Fibroblast of upper back skin (primary cell): ENCODE data around the gene RAB5B.

Experiments used
- DNase-seq: peaks from one replicate; pipeline ENCODE4 v3.0.0-alpha.2; 2013

RAB5B gene, protein sequence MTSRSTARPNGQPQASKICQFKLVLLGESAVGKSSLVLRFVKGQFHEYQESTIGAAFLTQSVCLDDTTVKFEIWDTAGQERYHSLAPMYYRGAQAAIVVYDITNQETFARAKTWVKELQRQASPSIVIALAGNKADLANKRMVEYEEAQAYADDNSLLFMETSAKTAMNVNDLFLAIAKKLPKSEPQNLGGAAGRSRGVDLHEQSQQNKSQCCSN

DNA sequence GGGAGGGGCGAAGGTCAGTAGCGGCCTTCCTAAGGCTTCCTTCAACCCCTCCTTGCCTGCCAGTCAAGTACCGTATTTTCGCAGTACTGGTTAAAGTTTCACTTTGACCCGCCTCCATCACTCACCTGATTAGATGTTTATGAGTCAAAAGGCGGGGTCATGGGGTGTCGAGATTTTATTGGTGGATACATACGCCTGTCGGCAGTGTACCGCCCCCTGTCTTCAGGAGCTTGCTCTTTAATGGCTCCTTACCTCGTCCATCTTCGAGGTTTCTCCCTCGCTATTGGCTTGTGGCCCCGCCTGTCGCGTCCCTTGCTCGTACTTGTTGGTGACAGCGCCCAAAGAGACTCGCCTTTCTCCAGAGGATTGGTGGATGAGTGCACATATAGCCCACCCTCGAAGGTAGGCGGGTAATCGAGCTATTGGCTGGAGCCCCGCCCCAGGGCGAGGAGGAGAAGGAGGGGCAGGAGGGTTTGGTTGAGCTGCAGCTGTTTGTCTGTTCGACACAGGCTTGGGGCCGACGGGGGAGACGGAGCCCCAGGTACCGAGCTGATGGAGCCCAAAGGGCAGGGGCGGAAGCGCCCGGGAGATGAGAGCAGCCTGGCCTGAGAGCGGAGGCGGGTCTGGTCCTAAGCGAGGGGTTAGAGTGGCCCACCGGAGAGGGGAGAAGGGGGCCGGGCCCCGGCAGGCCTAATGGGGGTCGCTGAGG is at the start of gene RAB5B:
Gene RAB5B, plus strand, starts transcription at position 480 of the 709 bp plus-strand sequence. CDS start 12,883 bp downstream, outside the sequence.
- DNase-seq, result peak; percentile 100

DNA sequence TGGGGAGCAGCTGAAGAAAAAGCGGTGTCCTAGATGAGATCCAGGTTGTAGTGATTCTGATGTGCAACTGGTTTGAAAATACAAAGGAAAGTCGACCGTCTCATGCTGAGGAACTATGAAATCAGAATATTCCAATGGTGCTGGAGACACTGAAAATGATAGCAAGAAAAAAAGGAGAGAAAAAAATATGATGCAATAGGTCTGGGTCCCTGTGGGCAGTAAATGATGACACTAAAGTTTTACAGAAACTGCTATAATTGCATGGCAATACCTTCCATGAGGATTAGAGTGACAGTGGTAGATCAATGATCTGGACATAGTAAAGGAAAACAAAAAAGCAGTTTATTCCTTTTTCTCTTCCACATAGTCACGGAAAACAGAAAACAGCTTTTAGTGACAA is 48.5 kb upstream of the RAB5B start:
- no peak for DNase-seq

DNA sequence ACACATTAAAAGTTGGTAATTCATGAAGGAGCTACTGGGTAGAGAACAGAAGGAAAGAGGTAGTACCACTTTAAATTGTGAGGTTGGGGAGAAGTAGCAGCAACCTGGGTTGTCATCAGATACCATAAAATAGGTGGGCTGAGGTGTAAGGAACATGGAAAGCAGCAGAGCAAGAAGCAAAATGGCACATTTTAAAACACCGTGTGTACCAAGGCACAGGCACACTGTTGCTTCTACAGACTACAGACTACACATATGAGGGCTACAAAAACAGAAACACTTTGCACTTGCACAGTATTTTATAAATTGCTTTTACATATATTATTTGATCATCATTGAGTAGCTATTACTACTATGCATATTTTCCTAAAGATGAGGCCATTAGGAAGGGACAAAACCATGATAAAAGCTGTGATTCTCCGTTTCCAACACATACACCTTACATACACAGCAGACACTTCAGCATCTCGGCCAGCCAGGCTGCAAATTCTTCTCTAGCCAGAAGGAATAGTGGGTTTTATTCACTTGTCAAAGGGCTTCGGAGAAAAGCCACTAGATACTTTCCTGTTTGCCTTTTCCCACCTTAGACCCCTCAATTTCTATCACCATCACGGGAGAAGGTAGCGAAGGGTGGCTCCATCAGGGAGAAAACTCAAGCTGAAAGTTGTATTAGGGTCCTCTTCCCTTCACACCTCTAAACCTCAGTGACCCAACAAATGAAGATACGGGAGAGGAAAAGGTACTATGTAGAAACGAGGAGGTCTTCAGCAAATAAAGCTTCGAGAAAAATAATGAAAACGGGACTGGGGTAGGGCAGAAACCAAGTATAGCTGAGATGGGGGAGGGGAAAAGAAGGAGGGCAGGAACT is 47.8 kb upstream of the RAB5B start:
- no peak for DNase-seq

DNA sequence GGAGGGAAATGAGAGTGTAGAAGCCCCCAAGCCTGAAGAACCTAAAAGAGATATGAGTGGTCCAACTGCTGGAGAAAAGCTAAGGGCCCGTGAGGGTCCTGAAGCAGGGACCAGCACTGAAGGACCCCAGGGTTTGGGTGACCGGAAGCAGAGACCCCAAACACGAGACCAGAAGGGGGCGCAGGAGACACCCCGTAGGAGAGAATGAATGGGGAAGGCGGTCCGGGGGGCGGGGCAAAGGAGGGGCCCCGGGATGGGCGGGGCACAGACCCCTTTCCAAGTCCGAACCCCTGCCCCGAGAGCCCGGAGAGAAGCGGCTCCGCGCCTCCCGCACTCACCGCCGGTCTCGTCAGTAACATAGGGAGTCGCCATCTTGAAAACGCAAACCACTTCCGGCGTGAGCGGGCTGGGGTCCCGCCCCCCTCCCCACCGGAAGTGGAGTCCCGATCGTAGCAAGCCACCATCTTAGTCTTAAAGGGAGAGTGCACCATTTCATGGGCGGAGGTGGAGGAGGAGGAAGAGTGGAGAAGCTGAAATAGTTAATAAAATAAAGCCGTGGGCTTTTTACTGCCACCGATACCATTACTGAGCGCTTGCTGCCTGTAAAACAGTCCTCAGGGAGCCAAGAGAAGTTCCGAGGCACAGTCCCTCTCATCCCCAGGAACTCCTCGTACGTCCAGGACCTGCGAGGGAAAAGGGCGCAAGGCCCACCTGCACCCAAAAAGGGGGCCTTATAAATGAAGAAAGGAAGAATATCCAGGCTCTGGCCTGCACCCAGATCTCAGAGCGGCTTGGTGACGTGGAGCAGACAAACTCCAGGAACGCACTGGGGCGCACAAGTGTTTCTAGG is 46.9 kb upstream of the RAB5B start:
- DNase-seq, result peak; percentile 94

DNA sequence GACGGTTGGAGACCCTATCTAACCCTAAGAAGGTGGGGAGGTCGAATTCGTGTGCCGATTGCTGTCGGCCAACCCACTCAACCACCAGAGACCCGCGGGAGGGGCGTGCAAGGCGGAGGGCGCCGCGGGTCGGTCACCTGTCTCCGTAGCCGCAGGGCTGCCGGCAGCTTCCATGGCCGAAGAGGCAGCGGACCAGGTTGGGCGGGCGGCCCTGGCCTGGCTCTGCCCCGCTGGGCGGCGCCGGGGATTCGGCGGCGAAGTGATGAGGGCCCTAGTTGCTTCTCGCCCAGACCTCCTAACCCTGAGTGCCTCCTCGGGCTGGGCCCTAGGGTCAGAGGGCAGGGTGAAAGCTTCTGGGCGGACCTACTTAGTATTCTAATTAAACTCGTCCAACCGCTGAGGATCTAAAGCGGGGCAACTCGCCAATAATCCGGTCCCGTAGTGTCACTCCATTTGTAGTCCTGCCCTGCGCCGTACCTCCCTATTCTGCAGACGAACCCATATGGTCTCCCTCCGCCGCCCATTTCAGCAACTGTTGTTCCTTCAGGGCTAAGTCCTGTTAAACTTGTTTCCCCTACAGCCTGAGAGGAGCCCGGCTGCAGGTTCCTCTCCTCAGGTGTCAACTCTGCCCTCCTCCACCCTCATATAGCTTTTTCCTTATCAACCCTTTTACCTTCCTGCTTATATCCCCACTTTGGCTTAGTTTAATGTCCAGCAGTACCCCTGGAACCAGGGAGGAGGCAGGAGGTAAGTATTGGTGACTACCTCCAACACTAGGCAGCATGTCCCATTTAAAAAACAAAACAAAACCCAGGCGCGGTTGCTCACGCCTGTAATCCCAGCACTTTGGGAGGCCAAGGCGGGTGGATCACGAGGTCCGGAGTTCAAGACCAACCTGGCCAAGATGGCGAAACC is 46.0 kb upstream of the RAB5B start, which contains the start of gene PYM1:
Gene PYM1, minus strand, starts transcription at position 307 of the 915 bp plus-strand sequence. Its CDS starts 133 bp downstream, at position 174.
- DNase-seq, result peak; percentile 51

- DNase-seq, result no peak
Observed at GRCh38 chr12:55929306-55929791, 44.5 kb upstream of the RAB5B start.

- DNase-seq, result peak; percentile 84
Observed at GRCh38 chr12:55930771-55931316, 43.0 kb upstream of the RAB5B start, which contains the start of gene DGKA. Gene DGKA, plus strand, starts transcription at chr12:55931162. Its CDS starts 5,342 bp downstream, at chr12:55936504.

DNA sequence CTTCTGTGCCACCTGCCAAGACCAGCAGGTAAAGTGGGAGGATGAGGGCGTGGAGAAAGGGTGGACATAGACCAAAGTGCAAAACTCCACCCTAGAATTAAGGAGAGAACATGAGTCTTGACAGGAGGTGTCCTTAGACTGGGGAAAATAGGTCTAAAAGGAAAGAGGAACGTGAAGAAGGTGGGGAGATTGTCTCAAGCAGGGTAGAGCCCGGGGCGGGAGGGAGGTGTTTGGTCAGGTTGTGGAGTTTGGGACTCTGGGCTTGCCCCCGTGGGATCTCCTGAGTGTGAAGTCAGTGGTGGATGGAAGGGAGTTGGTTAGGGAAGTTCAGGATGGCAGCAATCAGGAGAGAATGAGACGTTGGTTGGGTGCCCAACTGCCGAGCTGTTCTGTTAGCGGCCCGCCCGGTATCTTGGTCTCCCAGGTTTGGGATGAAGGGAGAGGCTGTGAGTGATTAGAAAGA is 42.5 kb upstream of the RAB5B start:
- no peak for DNase-seq

DNA sequence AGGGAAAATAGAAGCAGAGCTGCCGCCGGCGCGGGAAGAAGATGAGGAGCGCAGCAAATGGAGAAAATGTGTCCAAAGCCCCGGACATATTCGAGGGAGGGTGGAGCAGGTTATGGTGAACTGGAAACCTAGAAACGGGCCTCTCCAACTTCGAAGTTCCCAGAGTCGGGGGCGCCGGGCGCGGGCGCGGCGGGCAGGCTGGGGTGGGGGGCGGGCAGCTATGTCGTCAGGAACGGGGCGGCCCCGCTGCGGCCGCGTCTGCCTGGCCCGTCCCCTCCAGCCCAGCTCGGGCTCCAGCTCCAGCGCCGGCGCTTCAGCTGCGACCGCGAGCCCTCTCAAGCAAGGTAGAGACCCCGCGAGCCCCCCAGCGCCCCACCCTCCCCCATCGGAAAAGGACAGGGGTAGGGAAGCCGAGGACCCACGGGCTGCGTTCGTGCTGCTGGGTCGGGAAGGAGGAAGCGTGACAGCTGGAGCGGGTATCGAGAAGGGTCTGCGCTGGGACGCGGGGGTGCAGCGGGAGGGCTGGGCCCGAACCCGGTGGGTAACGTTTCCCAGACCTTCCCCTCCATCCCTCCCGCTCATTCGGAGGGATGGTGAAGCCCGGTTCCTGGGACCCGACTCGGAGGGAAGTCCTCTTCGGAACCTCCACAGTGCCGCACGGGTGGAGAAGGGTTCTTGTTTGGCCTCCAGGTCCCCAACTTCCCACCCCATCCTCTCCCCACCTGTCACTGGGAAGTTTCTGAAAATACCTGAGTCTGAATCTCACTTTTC is 41.9 kb upstream of the RAB5B start:
- DNase-seq, result peak; percentile 32

DNA sequence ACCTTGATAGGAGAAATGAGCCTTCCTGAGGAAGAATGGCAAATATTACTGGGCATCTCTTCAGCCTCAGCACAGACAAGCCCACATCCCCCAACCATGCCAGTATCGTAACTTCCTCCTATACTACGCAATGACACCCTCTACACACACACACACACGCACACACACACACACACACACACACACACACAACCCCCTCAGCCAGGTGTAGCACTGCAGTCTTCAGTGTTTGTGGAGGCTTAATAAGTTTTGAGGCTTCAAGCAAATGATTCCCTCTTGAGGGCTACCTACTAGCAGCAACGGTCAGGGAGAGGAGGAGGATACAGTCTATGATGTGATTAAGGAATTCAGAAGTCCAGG is 41.3 kb upstream of the RAB5B start:
- no peak for DNase-seq

DNA sequence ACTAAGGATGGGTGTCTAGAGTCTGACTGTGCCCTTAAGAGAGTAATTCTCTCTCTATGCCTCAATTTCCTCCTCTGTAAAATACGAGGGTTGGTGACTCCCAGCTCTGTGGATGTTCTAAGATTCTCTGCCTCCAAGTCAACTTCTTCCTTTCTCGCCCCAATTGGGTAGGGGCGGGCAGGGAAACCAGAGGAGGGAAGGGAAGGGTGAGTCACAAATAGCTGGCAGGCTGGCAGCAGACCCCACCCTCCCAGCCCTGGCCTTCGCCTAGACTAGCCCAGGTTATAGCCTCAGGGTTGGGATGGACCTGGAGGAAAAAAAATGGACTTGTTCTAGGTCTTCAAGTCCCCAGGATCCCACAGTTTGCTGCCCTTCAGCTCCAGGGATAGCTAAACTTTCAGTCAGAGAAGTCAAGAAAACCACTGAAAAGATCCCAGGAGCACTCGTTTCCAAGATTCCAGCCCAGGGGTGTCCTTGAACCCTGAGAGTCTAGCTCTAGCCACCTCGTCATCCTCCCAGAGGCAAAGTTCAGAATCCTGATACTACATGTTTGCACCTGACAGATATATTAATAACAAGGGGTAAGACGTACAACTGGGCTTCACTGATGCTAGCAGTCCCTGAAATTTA is 40.6 kb upstream of the RAB5B start:
- no peak for DNase-seq

GRCh38 chr12:55933799-55934742 is 39.8 kb upstream of the RAB5B start:
- peak; percentile 38 for DNase-seq

DNA sequence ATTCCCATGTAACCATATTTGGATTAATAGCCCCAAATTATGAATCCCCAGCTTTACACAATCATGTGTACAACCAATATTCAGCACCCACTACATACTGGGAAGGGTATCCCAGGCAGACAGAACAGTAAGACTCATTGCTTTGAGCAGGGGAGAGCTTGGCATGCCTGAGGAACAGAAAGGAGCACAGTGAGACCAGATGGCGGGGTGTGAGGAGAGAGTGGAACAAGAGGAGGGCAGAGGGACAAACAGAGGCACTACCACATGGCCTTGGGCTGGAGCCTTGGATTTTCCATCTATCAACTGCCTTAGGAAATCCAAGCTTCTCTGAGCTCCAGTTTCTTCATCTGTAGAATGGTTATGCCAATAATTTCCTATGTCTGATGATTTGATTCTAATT is 39.1 kb upstream of the RAB5B start:
- DNase-seq, result no peak

GRCh38 chr12:55935738-55936151 is 38.1 kb upstream of the RAB5B start:
- no peak for DNase-seq

DNA sequence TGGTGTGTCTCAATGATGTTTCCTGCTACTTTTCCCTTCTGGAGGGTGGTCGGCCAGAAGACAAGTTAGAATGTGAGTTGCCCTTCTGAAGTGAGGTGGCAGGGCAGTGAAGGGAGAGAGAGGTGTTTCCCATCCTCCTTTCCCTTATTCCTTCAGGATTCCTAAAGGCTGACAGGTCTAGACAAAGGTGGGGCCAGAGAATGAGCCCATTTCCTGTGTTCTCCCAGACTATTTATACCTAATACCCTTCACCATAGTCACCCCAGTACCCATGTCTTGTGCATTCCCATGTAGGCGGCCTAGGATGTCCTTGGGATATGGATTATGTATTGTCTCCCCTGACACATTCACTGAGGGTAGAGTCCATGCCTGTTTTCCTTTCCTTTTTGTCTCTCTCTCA is 35.9 kb upstream of the RAB5B start:
- DNase-seq, result no peak

DNA sequence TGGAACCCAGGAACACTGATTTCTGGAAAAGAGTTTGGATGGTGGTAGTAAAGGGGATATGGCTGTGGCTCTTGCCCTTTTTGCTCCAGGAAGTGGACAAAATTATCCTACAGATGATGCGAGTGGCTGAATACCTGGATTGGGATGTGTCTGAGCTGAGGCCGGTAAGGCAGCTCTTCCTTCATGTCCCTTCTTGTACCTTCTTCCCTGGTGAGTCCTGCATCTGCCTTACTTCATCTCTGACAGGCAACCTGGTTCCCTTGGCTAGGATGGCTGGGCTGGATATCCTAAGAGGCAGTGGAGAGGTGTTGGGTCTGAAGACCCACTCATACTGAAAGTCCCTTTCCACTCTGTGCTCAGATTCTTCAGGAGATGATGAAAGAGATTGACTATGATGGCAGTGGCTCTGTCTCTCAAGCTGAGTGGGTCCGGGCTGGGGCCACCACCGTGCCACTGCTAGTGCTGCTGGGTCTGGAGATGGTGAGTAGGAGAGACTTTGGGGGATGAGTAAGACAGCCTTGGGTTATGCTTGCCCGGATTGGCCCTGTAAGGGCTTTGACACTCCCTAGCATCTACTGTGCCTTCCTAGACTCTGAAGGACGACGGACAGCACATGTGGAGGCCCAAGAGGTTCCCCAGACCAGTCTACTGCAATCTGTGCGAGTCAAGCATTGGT is 34.9 kb upstream of the RAB5B start:
- DNase-seq, result no peak

GRCh38 chr12:55940065-55940732 is 33.7 kb upstream of the RAB5B start:
- peak; percentile 80 for DNase-seq
